Progenitor cell of endocrine pancreas (in vitro differentiated cells): Measurements from ENCODE around the gene FAM131A. TPM values are rescaled to one million over a fixed set of nuclear protein-coding genes. Genes with fewer than 3 reads are reported as not detected.

Source experiments
- DNase-seq: peaks from one replicate; pipeline ENCODE4 v3.0.0; 2021; ENCODE audit warnings: low spot score; ENCODE audit not compliant: unreplicated experiment
- H3K27ac Mint-ChIP-seq: 2 replicates; pipeline ENCODE4 v1.8.0; 2021; ENCODE audit warnings: mild to moderate bottlenecking, moderate library complexity, mixed read lengths
- H3K27me3 Mint-ChIP-seq: 2 replicates; pipeline ENCODE4 v1.8.0; 2021; ENCODE audit warnings: mixed read lengths
- H3K36me3 Mint-ChIP-seq: 2 replicates; pipeline ENCODE4 v1.8.0; 2022; ENCODE audit warnings: mixed read lengths; ENCODE audit not compliant: insufficient read depth
- H3K4me1 Mint-ChIP-seq: 2 replicates; pipeline ENCODE4 v1.8.0; 2021; ENCODE audit warnings: low read depth, mixed read lengths
- H3K4me3 Mint-ChIP-seq: 2 replicates; pipeline ENCODE4 v1.8.0; 2021; ENCODE audit warnings: low read depth, mild to moderate bottlenecking, moderate library complexity, mixed read lengths
- H3K9me3 Mint-ChIP-seq: 2 replicates; pipeline ENCODE4 v1.8.0; 2021; ENCODE audit warnings: low read depth, mixed read lengths
- total RNA-seq: library from RNA; stranded (reverse); gene quantifications from 2 replicates; pipeline ENCODE4 v1.2.1, GENCODE V29; 2021
- TF ChIP-seq, protein P1 (sequence below): fragments of 200-600 bp; sonication (generic); IDR thresholded peaks from one replicate; pipeline ENCODE4 v1.5.0; 2021; ENCODE audit warnings: antibody characterized with exemption, mild to moderate bottlenecking; ENCODE audit not compliant: unreplicated experiment

The FAM131A gene
- total RNA-seq, 1 donor from 2014 or later = 15.4 TPM

DNA sequence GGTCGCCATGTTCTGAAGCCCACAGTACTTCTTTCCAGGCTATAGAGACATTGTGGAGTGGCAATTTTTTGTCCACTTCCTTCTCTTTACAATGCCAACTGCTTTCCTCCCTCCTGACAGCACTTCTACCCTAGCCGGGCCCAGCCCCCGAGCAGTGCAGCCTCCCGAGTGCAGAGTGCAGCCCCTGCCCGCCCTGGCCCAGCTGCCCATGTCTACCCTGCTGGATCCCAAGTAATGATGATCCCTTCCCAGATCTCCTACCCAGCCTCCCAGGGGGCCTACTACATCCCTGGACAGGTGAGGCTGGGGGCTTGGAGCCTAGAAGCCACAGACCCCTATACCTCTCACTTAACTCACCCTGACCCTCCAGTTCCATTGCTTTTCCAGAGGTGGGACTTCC, 20.2 kb upstream of the FAM131A start:
- Mint-ChIP-seq H3K4me1 (peaks cover 19% of the 10 kb centered on the region), H3K27ac (peak overlapping the region; percentile 94), H3K9me3 (no peaks in the 10 kb centered on the region), H3K4me3 (peak overlapping the region; percentile 79), H3K36me3 (peaks cover 21% of the 10 kb centered on the region), H3K27me3 (no peaks in the 10 kb centered on the region)
- no peak for DNase-seq
- TF ChIP-seq, protein P1, sequence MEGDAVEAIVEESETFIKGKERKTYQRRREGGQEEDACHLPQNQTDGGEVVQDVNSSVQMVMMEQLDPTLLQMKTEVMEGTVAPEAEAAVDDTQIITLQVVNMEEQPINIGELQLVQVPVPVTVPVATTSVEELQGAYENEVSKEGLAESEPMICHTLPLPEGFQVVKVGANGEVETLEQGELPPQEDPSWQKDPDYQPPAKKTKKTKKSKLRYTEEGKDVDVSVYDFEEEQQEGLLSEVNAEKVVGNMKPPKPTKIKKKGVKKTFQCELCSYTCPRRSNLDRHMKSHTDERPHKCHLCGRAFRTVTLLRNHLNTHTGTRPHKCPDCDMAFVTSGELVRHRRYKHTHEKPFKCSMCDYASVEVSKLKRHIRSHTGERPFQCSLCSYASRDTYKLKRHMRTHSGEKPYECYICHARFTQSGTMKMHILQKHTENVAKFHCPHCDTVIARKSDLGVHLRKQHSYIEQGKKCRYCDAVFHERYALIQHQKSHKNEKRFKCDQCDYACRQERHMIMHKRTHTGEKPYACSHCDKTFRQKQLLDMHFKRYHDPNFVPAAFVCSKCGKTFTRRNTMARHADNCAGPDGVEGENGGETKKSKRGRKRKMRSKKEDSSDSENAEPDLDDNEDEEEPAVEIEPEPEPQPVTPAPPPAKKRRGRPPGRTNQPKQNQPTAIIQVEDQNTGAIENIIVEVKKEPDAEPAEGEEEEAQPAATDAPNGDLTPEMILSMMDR = no peak

DNA sequence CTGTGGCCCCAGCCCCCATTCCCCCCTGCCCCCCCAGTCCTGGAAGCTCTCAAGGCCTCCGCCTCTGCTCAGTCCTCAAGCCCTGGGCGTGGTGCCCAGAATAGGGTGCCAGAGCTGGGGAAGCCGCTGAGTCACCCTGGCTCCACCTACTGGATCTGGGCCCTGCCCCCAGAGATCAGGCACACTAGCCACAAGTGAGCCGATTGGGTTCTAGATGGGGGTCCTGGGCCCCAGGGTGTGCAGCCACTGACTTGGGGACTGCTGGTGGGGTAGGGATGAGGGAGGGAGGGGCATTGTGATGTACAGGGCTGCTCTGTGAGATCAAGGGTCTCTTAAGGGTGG, 17.3 kb upstream of the FAM131A start:
- no peak overlapping the region for H3K27ac Mint-ChIP-seq
- H3K4me1 Mint-ChIP-seq = peaks cover 19% of the 10 kb centered on the region
- no peak for DNase-seq
- TF ChIP-seq, protein P1 = no peak
- H3K36me3 Mint-ChIP-seq = peaks cover 36% of the 10 kb centered on the region
- H3K4me3 Mint-ChIP-seq = no peak overlapping the region
- H3K27me3 Mint-ChIP-seq = no peaks in the 10 kb centered on the region
- no peaks in the 10 kb centered on the region for H3K9me3 Mint-ChIP-seq

DNA sequence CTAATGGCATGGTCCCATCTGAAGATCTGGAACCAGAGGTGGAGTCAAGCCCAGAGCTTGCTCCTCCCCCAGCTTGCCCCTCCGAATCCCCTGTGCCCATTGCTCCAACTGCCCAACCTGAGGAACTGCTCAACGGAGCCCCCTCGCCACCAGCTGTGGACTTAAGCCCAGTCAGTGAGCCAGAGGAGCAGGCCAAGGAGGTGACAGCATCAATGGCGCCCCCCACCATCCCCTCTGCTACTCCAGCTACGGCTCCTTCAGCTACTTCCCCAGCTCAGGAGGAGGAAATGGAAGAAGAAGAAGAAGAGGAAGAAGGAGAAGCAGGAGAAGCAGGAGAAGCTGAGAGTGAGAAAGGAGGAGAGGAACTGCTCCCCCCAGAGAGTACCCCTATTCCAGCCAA, 15.7 kb upstream of the FAM131A start:
- Mint-ChIP-seq H3K9me3 (no peaks in the 10 kb centered on the region), H3K27me3 (no peaks in the 10 kb centered on the region), H3K36me3 (peaks cover 44% of the 10 kb centered on the region), H3K27ac (no peak overlapping the region), H3K4me3 (no peak overlapping the region), H3K4me1 (peaks cover 11% of the 10 kb centered on the region)
- TF ChIP-seq, protein P1 = no peak
- DNase-seq = no peak

DNA sequence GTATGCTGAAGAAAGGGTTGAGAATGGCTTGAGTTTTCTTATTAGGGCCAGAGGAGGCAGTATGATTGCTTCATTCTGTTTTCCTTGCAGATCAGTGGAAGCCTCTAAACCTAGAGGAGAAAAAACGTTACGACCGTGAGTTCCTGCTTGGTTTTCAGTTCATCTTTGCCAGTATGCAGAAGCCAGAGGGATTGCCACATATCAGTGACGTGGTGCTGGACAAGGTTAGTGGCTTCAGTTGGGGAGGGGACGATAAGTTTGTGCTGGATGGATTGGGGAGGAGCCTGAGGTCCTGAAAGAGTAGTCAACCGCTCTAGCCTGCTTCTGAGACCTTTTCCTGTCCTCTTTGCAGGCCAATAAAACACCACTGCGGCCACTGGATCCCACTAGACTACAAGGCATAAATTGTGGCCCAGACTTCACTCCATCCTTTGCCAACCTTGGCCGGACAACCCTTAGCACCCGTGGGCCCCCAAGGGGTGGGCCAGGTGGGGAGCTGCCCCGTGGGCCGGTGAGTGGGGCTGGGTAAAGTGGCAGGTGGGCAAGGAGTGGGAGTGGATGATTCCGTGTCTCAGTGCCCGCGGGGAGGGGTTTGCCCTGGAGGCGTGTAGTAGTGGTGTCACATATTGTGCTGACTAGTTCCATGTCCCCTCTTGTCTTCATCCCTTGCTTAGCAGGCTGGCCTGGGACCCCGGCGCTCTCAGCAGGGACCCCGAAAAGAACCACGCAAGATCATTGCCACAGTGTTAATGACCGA, 14.5 kb upstream of the FAM131A start:
- H3K27ac Mint-ChIP-seq = no peak overlapping the region
- peaks cover 46% of the 10 kb centered on the region for H3K36me3 Mint-ChIP-seq
- DNase-seq = no peak
- H3K4me3 Mint-ChIP-seq = no peak overlapping the region
- TF ChIP-seq, protein P1 = no peak
- H3K4me1 Mint-ChIP-seq = peaks cover under 1% of the 10 kb centered on the region
- H3K9me3 Mint-ChIP-seq = no peaks in the 10 kb centered on the region
- H3K27me3 Mint-ChIP-seq = no peaks in the 10 kb centered on the region

DNA sequence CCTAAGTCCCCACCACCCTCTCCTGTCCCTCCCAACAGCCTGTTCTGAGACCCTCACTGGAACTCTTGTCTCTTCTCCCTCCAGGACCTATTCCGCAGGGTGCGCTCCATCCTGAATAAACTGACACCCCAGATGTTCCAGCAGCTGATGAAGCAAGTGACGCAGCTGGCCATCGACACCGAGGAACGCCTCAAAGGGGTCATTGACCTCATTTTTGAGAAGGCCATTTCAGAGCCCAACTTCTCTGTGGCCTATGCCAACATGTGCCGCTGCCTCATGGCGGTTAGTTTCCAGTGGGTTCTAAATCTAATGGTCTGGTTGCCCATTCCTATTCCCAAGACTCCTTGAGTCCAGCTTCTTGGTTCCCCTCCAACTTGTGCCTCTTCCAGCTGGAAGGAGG, 13.7 kb upstream of the FAM131A start:
- no peak for DNase-seq
- TF ChIP-seq, protein P1 = no peak
- H3K27me3 Mint-ChIP-seq = no peaks in the 10 kb centered on the region
- no peaks in the 10 kb centered on the region for H3K4me1 Mint-ChIP-seq
- no peaks in the 10 kb centered on the region for H3K9me3 Mint-ChIP-seq
- no peak overlapping the region for H3K4me3 Mint-ChIP-seq
- no peak overlapping the region for H3K27ac Mint-ChIP-seq
- peaks cover 47% of the 10 kb centered on the region for H3K36me3 Mint-ChIP-seq
